Stimulated activated naive B cell treated with anti-CD40 and anti-IgM and Interleukin-4, amounts not matched to agents 10 μg/mL and 1 μg/mL and 100 μg/mL, for 72 hours (primary cell): Measurements from ENCODE around the gene MYO19.
A peak's percentile ranks its signal among the peaks of the same experiment; 100 is the strongest.

Source experiments
- ATAC-seq, 2 donors: fragments of 150-1000 bp; cut with Tn5 transposase; replicated peaks; 2 replicates each; pipeline ENCODE4 v1.10.0; 2021; ENCODE audit warnings: moderate library complexity in 1 of 2
- DNase-seq: peaks from one replicate; pipeline ENCODE4 v3.0.0; 2021
- H3K27ac Mint-ChIP-seq: one replicate; pipeline ENCODE4 v1.8.0; 2022; ENCODE audit warnings: mild to moderate bottlenecking, mixed read lengths
- H3K27me3 Mint-ChIP-seq, 2 donors: one replicate each; pipeline ENCODE4 v1.8.0; 2022; ENCODE audit warnings: mixed read lengths in 2 of 2
- H3K36me3 Mint-ChIP-seq, 2 donors: one replicate each; pipeline ENCODE4 v1.8.0; 2022; ENCODE audit warnings: mixed read lengths in 2 of 2, mild to moderate bottlenecking in 1 of 2
- H3K4me1 Mint-ChIP-seq, 2 donors: one replicate each; pipeline ENCODE4 v1.8.0; 2022; ENCODE audit warnings: mixed read lengths in 2 of 2, mild to moderate bottlenecking in 1 of 2
- H3K4me3 Mint-ChIP-seq, 2 donors: one replicate each; pipeline ENCODE4 v1.8.0; 2022; ENCODE audit warnings: mild to moderate bottlenecking in 2 of 2, mixed read lengths in 2 of 2, moderate library complexity in 1 of 2
- H3K9me3 Mint-ChIP-seq, 2 donors: one replicate each; pipeline ENCODE4 v1.8.0; 2022; ENCODE audit warnings: mixed read lengths in 2 of 2, mild to moderate bottlenecking in 1 of 2

Gene MYO19, protein sequence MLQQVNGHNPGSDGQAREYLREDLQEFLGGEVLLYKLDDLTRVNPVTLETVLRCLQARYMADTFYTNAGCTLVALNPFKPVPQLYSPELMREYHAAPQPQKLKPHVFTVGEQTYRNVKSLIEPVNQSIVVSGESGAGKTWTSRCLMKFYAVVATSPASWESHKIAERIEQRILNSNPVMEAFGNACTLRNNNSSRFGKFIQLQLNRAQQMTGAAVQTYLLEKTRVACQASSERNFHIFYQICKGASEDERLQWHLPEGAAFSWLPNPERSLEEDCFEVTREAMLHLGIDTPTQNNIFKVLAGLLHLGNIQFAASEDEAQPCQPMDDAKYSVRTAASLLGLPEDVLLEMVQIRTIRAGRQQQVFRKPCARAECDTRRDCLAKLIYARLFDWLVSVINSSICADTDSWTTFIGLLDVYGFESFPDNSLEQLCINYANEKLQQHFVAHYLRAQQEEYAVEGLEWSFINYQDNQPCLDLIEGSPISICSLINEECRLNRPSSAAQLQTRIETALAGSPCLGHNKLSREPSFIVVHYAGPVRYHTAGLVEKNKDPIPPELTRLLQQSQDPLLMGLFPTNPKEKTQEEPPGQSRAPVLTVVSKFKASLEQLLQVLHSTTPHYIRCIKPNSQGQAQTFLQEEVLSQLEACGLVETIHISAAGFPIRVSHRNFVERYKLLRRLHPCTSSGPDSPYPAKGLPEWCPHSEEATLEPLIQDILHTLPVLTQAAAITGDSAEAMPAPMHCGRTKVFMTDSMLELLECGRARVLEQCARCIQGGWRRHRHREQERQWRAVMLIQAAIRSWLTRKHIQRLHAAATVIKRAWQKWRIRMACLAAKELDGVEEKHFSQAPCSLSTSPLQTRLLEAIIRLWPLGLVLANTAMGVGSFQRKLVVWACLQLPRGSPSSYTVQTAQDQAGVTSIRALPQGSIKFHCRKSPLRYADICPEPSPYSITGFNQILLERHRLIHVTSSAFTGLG

DNA sequence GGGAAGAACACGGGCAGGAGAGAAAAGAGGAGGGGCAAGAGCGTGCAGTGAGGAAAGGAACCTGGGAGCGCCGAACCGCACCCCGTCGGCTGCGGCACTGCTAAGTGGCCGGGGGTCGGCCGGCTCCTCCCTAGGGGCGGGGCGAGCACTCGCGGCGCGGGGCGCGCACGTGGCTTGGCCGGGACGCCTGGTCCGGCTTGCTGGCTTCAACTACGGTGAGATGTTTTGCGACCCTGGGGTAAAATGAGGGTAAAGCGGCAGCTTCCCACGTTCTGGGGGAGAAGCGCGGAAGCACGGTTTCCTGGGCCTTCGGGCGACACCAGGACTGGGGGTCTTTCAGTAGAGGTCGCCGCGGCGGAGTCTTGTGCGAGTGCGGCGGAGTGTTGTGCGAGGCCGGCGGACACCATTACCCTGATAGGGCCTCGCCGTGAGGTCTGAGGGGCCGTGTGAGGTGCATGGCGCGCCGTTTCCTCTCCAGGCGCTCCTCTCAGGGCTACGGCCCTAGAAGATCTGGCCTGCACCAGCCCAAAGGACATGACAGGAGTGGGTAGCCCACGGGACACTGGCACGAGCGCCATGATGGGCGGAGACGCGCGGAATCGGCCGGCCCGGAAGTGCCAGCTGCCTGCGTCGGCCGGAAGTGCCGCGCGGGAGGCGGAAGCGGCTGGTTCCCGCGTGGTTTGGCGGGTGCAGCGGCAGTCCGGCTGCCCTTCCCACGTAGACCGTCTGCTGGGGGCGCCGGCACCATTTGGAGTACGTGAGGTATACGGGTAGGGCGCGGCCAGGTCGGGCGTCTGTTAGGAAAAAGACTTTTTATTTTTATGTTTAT lies at the start of gene MYO19, which contains the start of gene PIGW:
Gene MYO19 (minus strand): TSS at position 29 of the 829 bp plus-strand sequence. CDS start 2,330 bp downstream, outside the sequence.
Gene PIGW (plus strand): TSS at position 148 of the 829 bp plus-strand sequence. CDS start 2,115 bp downstream, outside the sequence.
- Mint-ChIP-seq H3K9me3 (no peaks in the 10 kb centered on the region), H3K36me3 (peaks cover 28 to 49% of the 10 kb centered on the region in 2 donors), H3K27me3 (no peaks in the 10 kb centered on the region), H3K4me3 (peak within 1 kb of the TSS; percentile 95 to 96), H3K27ac (peak within 1 kb of the TSS; percentile 99), H3K4me1 (peaks cover 25 to 47% of the 10 kb centered on the region in 2 donors)
- DNase-seq: peak; percentile 89
- peak; percentile 87 to 89 for ATAC-seq

DNA sequence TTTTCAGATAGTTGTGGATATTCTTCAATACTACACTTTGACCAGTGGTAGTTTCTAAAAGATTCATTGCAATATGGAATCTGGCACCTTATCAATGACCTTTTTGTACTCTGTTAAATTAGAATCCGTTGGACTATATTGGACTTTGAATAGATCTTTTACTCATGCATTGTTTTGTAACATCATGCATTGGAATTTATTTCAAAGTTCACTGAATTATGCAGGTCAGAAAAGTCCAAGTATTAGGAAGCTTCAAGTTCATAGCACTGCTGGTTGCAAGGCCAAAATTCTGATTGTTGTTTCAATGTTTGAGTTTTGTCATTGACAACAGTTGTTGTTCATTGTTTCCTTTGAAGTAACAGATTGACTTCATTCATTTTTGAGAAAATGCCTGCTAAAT lies 49.1 kb upstream of the MYO19 start:
- no peaks in the 10 kb centered on the region for H3K9me3 Mint-ChIP-seq
- peak overlapping the region; percentile 14 for H3K27ac Mint-ChIP-seq
- peaks cover 0 to 3% of the 10 kb centered on the region in 2 donors for H3K4me1 Mint-ChIP-seq
- no peak for ATAC-seq
- DNase-seq: no peak
- no peaks in the 10 kb centered on the region for H3K27me3 Mint-ChIP-seq
- H3K4me3 Mint-ChIP-seq: no peak overlapping the region
- H3K36me3 Mint-ChIP-seq: peaks cover 28 to 34% of the 10 kb centered on the region in 2 donors

DNA sequence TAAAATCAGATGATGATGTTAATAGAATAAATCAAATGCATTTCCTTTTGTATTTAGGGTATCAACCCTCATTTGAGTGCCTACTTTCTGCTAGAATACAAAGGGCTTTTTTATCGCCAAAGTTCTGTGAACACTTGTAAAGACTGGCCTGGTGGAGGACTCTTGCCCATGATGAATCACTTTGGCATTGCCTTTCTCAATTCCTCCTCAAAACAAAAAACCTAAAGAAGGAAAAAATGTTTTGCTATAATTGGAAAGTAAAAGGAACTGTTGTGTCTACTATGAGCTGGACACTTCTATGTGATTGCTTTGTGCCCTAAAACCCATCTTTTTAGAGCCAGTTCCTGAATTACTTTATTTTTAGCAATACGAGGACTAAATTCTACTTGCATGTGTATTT lies 44.0 kb upstream of the MYO19 start:
- H3K4me1 Mint-ChIP-seq: peaks cover 0 to 4% of the 10 kb centered on the region in 2 donors
- H3K27ac Mint-ChIP-seq: no peak overlapping the region
- DNase-seq (no peak), ATAC-seq (no peak)
- no peaks in the 10 kb centered on the region for H3K27me3 Mint-ChIP-seq
- H3K36me3 Mint-ChIP-seq: peaks cover 29 to 36% of the 10 kb centered on the region in 2 donors
- no peak overlapping the region for H3K4me3 Mint-ChIP-seq
- H3K9me3 Mint-ChIP-seq: no peaks in the 10 kb centered on the region

DNA sequence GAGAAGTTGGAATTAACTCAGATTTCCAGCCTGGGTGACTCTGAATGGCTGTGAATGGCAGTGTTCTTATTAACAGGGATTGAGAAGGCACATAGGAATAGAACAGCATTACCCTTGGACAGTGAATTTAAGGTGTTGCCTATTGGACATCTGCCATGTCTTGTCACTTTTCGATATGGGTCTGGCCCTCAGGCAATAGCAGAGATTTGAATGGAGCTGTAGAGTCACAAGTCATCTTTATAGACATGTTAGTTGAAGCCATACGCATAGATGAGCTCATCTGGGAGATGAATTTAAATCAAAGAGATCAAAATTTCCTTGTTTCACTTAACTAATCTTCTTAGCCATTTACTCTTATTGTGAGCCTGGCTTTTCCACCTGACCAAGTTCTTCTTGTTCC lies 42.1 kb upstream of the MYO19 start:
- Mint-ChIP-seq H3K36me3 (peaks cover 32 to 48% of the 10 kb centered on the region in 2 donors), H3K4me1 (peaks cover 4% of the 10 kb centered on the region in 2 donors), H3K4me3 (no peak overlapping the region), H3K27me3 (no peaks in the 10 kb centered on the region), H3K9me3 (no peaks in the 10 kb centered on the region), H3K27ac (no peak overlapping the region)
- DNase-seq: no peak
- ATAC-seq: no peak

DNA sequence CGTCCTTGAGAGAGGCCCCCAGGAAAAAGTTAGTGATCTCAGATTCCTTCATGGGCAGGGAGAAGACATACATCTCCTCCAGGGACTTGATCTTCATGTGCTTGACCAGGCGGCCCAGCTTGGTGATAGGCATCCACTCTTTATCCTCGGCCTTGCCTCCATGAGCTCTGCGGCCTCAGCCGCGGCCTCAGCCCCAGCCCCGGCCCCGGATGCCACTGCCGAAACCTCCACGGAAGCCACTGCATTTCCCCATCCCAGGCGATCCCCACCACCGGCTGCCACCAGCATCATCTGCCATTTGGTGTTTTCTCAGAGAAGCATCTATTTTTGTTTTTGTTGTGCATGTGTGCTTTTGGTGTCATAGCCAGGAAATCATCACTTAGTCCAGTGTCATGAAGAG lies 40.4 kb upstream of the MYO19 start:
- DNase-seq (no peak), ATAC-seq (no peak)
- Mint-ChIP-seq H3K27me3 (no peaks in the 10 kb centered on the region), H3K27ac (no peak overlapping the region), H3K36me3 (peaks cover 21 to 48% of the 10 kb centered on the region in 2 donors), H3K4me3 (no peak overlapping the region), H3K4me1 (peaks cover 4% of the 10 kb centered on the region in 2 donors), H3K9me3 (no peaks in the 10 kb centered on the region)

DNA sequence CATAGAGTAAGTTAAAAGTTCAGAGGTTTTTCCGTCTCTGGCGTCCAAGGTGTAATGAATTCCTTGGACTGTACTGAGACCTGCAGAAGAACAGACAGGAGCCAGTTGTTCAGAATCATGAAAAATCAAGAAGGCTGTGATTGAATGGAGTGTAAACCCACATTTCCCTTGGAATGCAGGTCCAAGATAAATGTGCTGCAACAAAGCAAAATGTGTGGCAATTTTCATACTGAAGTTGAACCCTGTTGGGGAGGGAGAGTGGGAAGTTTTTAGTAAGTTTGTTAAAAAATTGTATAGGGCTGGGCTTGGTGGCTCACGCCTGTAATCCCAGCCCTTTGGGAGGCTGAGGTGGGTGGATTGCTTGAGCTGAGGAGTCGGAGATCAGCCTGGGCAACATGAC lies 31.4 kb upstream of the MYO19 start:
- Mint-ChIP-seq H3K9me3 (no peaks in the 10 kb centered on the region), H3K27me3 (no peaks in the 10 kb centered on the region), H3K36me3 (peaks cover 31 to 50% of the 10 kb centered on the region in 2 donors), H3K27ac (peak overlapping the region; percentile 42), H3K4me1 (peaks cover 6 to 11% of the 10 kb centered on the region in 2 donors), H3K4me3 (no peak overlapping the region)
- DNase-seq: no peak
- ATAC-seq: no peak

DNA sequence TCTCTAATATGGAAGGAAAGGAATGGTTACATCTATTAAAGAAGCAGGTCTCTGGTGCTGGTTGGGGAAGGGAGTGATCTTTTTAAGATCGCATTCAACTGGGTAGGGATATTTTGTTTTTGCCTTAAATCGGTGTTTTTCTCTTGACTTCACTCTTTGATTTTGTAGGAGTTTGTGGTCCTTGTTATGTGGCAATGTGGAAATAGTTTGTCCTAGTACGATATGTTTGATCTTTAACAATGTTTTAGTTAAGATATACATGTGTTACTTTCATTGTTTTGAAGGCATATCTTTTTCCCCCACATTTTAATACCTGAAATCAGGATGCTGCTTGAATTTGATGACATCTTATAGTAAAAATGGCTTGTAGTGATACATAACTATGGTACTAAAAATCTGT lies 18.8 kb upstream of the MYO19 start:
- Mint-ChIP-seq H3K4me3 (no peak overlapping the region), H3K4me1 (peaks cover 24 to 42% of the 10 kb centered on the region in 2 donors), H3K27ac (no peak overlapping the region), H3K27me3 (no peaks in the 10 kb centered on the region), H3K9me3 (no peaks in the 10 kb centered on the region), H3K36me3 (peaks cover 27 to 35% of the 10 kb centered on the region in 2 donors)
- ATAC-seq (no peak), DNase-seq (no peak)

DNA sequence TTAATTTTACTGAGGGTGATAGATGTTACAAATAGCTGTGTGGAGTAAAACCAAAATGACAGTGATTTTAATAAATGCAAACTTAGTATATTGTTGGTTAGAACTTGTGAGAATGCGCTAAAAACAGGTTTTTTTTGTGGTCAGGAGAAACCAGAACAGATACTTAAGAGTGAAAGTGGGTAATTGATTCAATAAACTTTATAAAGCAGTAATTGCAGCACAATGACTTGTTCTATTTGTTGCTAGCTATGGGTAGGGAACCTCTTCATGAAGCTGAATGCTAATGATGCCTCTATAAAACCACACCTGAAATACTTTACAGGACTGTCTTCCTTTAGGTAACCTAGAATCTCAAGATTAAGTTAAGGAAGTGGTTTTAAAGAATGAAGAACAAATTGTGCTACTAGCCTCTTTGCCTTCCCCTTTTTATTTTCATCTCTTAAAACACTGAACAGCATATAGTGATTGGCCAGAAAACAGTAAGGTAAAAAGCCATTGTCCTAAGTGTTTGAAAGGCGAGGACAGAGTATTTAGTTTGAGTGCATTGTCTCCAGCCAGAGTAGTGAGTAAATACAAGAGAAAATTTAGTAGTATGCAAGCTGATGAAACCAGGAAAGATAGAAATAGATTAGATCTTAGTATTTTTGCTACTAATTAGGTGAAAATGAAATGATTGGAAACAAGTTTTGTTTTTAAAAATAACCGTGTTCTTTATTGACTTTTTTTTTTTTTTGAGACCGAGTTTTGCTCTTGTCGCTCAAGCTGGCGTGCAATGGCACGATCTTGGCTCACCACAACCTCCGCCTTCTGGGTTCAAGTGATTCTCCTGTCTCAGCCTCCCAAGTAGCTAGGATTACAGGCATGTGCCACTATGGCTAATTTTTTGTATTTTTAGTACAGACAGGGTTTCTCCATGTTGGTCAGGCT lies 16.1 kb upstream of the MYO19 start:
- Mint-ChIP-seq H3K4me1 (peaks cover 22 to 45% of the 10 kb centered on the region in 2 donors), H3K9me3 (no peaks in the 10 kb centered on the region), H3K36me3 (peaks cover 19 to 29% of the 10 kb centered on the region in 2 donors), H3K4me3 (peak overlapping the region; percentile 47 to 57), H3K27me3 (no peaks in the 10 kb centered on the region), H3K27ac (peak overlapping the region; percentile 88)
- ATAC-seq (peak; percentile 61 to 76), DNase-seq (no peak)

DNA sequence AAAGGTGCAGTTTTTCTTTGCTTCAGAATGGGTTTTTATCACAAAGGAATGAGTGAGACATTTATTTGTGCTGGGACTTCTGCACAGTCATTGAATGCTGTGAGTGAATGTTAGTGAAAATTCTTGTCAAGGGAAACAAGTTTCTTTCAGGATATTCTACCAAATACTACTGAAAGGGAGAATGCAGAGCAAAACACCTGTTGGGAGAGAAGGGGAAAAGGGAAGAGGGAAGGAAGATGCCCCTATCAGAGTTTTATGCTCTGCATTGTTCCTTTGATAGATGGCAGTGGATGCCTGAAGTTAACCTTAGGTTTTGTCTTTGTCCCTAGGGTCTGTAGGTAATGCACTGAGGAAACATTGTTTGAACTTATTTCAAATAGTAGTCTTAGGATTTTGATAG lies 13.1 kb upstream of the MYO19 start:
- ATAC-seq (no peak), DNase-seq (no peak)
- Mint-ChIP-seq H3K27ac (peak overlapping the region; percentile 86), H3K36me3 (peaks cover 18 to 30% of the 10 kb centered on the region in 2 donors), H3K4me1 (peaks cover 14 to 35% of the 10 kb centered on the region in 2 donors), H3K4me3 (peak overlapping the region; percentile 35 to 42), H3K9me3 (no peaks in the 10 kb centered on the region), H3K27me3 (no peaks in the 10 kb centered on the region)

DNA sequence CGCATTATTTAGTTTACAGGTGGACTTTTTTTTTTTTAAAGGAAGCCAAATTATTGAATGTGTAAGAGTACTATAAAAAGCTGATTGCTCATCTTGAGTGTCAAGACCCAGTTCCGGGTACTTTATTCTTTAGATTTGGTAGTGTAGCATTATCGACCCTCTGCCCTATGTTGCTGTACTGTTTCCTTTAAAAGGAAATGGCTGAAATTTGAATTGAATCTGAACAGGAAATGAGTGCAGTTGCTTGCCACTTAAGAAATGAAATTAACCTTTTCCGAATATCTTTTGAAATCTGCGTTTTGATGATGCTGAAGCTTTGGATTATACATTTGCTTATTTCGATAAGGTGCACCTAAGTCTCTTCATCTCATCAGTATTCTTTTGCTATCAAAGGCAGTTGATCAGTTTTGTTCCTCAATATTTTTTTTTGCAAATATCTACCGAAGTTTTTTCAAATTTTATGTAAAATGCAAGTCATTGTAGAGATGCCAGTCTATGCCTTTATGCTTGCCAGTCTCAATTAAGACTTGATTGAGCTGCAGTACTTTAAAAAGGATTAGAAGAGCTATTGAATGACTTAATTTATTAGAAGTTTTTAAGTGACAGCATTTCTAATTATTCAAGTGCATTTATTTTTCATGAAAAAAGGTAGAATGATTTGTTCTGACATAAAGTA lies 11.9 kb upstream of the MYO19 start:
- H3K4me1 Mint-ChIP-seq: peaks cover 14 to 31% of the 10 kb centered on the region in 2 donors
- no peak for ATAC-seq
- H3K27me3 Mint-ChIP-seq: no peaks in the 10 kb centered on the region
- peaks cover 18 to 30% of the 10 kb centered on the region in 2 donors for H3K36me3 Mint-ChIP-seq
- H3K4me3 Mint-ChIP-seq: peak overlapping the region; percentile 89 to 92
- no peak for DNase-seq
- peak overlapping the region; percentile 97 for H3K27ac Mint-ChIP-seq
- no peaks in the 10 kb centered on the region for H3K9me3 Mint-ChIP-seq

DNA sequence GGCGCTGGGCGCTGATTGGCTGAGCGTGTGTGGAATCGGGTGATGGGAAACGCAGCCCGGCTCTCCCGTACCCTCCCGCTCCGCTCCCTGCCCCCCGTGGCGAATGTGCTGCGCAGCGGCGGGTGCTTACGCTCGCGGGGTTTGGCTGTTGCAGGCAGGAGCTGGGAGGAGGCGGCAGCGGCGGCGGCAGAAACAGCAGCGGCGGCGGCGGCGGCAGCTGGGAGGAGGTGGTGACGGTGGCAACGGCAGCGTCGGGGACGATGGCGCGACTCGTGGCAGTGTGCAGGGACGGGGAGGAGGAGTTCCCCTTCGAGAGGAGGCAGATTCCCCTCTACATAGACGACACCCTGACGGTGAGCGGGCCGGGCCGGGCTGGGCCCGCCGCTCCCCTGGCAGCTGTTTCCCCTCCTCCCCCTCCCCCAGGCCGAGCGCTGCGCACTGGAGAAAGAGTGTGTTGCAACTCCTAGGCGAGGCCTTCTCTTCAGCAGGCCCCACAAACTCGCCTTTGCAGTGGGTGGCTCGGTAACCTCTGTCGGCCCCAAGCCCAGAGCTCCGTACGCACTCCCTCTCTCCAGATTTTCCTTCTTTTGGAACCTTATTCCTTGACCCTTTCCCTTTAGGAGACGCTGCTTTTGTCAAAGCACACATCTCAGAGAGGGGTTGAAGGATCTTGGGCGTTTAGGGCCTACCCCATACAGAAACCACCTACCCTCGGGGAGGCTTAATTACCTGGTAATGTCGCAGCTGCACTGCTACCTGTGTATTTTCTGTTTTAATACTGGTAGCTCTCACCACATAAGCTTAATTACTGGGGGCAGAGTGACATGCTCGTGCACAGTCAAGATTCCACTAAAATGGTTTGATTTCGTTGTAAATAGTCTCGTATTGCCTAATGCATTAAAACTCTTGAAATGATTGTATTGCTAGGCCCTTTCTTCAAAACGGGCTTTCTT lies 11.1 kb upstream of the MYO19 start:
- DNase-seq: peak; percentile 97
- Mint-ChIP-seq H3K36me3 (peaks cover 17 to 27% of the 10 kb centered on the region in 2 donors), H3K4me3 (peak overlapping the region; percentile 89 to 92), H3K27ac (peak overlapping the region; percentile 97), H3K4me1 (peaks cover 12 to 26% of the 10 kb centered on the region in 2 donors), H3K9me3 (no peaks in the 10 kb centered on the region), H3K27me3 (no peaks in the 10 kb centered on the region)
- peak; percentile 77 to 80 for ATAC-seq
